Calu3 (cell line): ENCODE data around the gene TIE1. TPM values are rescaled to one million over a fixed set of nuclear protein-coding genes. Genes with fewer than 3 reads are reported as not detected.

Experiments
- BruUV-seq: library from RNA; stranded (reverse); fragments of 400-500 nt; replicated peaks from 2 replicates; lab custom pipeline; 2021; lab: Mats Ljungman, UMichigan
- CTCF ChIA-PET: fragments of 300-600 bp; sonication (Branson Sonifier 250); formaldehyde crosslinking; loops from one replicate; lab custom pipeline; 2022; ENCODE audit warnings: antibody characterized with exemption; lab: Charles Lee
- DNase-seq: peaks from one replicate; pipeline ENCODE4 v3.0.0; 2022
- H3K27ac Mint-ChIP-seq: one replicate; pipeline ENCODE4 v1.8.0; 2022; ENCODE audit warnings: mixed read lengths; ENCODE audit not compliant: unreplicated experiment
- H3K27me3 Mint-ChIP-seq: one replicate; pipeline ENCODE4 v1.8.0; 2022; ENCODE audit warnings: mixed read lengths; ENCODE audit not compliant: unreplicated experiment
- H3K36me3 Mint-ChIP-seq: one replicate; pipeline ENCODE4 v1.8.0; 2022; ENCODE audit warnings: mild to moderate bottlenecking, moderate library complexity, mixed read lengths; ENCODE audit not compliant: insufficient read depth, unreplicated experiment
- H3K4me1 Mint-ChIP-seq: one replicate; pipeline ENCODE4 v1.8.0; 2022; ENCODE audit warnings: mild to moderate bottlenecking, low read depth, mixed read lengths; ENCODE audit not compliant: unreplicated experiment
- H3K4me3 Mint-ChIP-seq: one replicate; pipeline ENCODE4 v1.8.0; 2022; ENCODE audit warnings: mild to moderate bottlenecking, low read depth, moderate library complexity, mixed read lengths; ENCODE audit not compliant: unreplicated experiment
- H3K9me3 Mint-ChIP-seq: one replicate; pipeline ENCODE4 v1.8.0; 2022; ENCODE audit warnings: low read depth, mixed read lengths; ENCODE audit not compliant: unreplicated experiment
- CTCF ChIP-seq: fragments of 200-600 bp; IDR thresholded peaks from one replicate; pipeline ENCODE4 v1.8.0; 2022; ENCODE audit warnings: antibody characterized with exemption; ENCODE audit not compliant: unreplicated experiment
- intact Hi-C: fragments of 100-400 bp; cut with micrococcal nuclease; formaldehyde crosslinking; loops from one replicate; pipeline ENCODE4 v1.10.0; 2022; ENCODE audit not compliant: unreplicated experiment
- total RNA-seq: library from RNA; stranded (reverse); gene quantifications from 2 replicates; pipeline ENCODE4 v1.2.3, GENCODE V29; 2022

TIE1 gene
- total RNA-seq, 1 experiment from 2014 or later, result not detected

GRCh38 chr1:43282220-43283195 is 18.3 kb upstream of the TIE1 start:
- intact Hi-C loops, result no loop called here
- Mint-ChIP-seq H3K4me1 (peaks cover 28% of the 10 kb centered on the region), H3K27me3 (no peaks in the 10 kb centered on the region), H3K4me3 (no peak overlapping the region), H3K9me3 (no peaks in the 10 kb centered on the region), H3K36me3 (peaks cover 32% of the 10 kb centered on the region), H3K27ac (no peak overlapping the region)
- no peak for DNase-seq
- TF ChIP-seq CTCF, result no peak
- no TSS peak for BruUV-seq
- CTCF ChIA-PET, result no interaction called here

GRCh38 chr1:43284065-43284464 is 16.7 kb upstream of the TIE1 start:
- H3K27me3 Mint-ChIP-seq, result no peaks in the 10 kb centered on the region
- H3K27ac Mint-ChIP-seq, result no peak overlapping the region
- peaks cover 32% of the 10 kb centered on the region for H3K36me3 Mint-ChIP-seq
- intact Hi-C loops, result loop anchor here (2.0 kb wide), 1 partner anchor 13 kb away; no protein-coding TSS in a partner anchor
- BruUV-seq, result no TSS peak
- no peak for TF ChIP-seq CTCF
- CTCF ChIA-PET, result interaction anchor here (0.6 to 0.7 kb wide), 2 partner anchors 37 to 261 kb away, joined by 3 read pairs; no protein-coding TSS in a partner anchor
- no peak for DNase-seq
- peak overlapping the region; percentile 83 for H3K4me3 Mint-ChIP-seq
- no peaks in the 10 kb centered on the region for H3K9me3 Mint-ChIP-seq
- H3K4me1 Mint-ChIP-seq, result peaks cover 28% of the 10 kb centered on the region

- Mint-ChIP-seq H3K4me3 (peak overlapping the region; percentile 83), H3K27ac (no peak overlapping the region), H3K36me3 (peaks cover 32% of the 10 kb centered on the region), H3K27me3 (no peaks in the 10 kb centered on the region), H3K4me1 (peaks cover 28% of the 10 kb centered on the region), H3K9me3 (no peaks in the 10 kb centered on the region)
- DNase-seq, result no peak
- CTCF ChIA-PET, result interaction anchor here (0.6 to 1.9 kb wide), 4 partner anchors 38 to 260 kb away, joined by 3 to 14 read pairs (median 6); partner anchors contain the start of genes CDC20 and ELOVL1
- intact Hi-C loops, result loop anchor here (2.0 kb wide), 1 partner anchor 14 kb away; no protein-coding TSS in a partner anchor
- TF ChIP-seq CTCF, result no peak
- no TSS peak for BruUV-seq
Observed at GRCh38 chr1:43284546-43285110, 16.2 kb upstream of the TIE1 start.

GRCh38 chr1:43285269-43285990 is 15.4 kb upstream of the TIE1 start, which contains the start of gene C1orf210:
Gene C1orf210 (minus strand): TSS chr1:43285581. CDS start chr1:43283270, 2,311 bp downstream.
- peaks cover 32% of the 10 kb centered on the region for H3K36me3 Mint-ChIP-seq
- no peaks in the 10 kb centered on the region for H3K27me3 Mint-ChIP-seq
- H3K27ac Mint-ChIP-seq, result peak within 1 kb of the TSS; percentile 43
- peaks cover 28% of the 10 kb centered on the region for H3K4me1 Mint-ChIP-seq
- TF ChIP-seq CTCF, result peak; percentile 67
- H3K4me3 Mint-ChIP-seq, result peak within 1 kb of the TSS; percentile 83
- intact Hi-C loops, result loop anchor here (2.0 kb wide), 1 partner anchor 15 kb away; no protein-coding TSS in a partner anchor
- no TSS peak for BruUV-seq
- no peaks in the 10 kb centered on the region for H3K9me3 Mint-ChIP-seq
- peak; percentile 97 for DNase-seq
- CTCF ChIA-PET, result interaction anchor here (0.7 to 1.9 kb wide), 15 partner anchors 9 to 265 kb away, joined by 3 to 14 read pairs (median 4); partner anchors contain the start of genes CDC20, ELOVL1 and TMEM125
